Mesothelial cell of epicardium (in vitro differentiated cells): ENCODE measurements around the gene PLEKHA7. TPM values are rescaled to one million over a fixed set of nuclear protein-coding genes. Genes with fewer than 3 reads are reported as not detected.
"Not testable (repeated sequence)": the region's sequence is repeated elsewhere in the genome, so short reads cannot be mapped to it uniquely, and the experiment has no call there.

Source experiments
- DNase-seq, 2 experiments: peaks; one replicate each; pipeline ENCODE4 v3.0.0; 2021; ENCODE audit warnings: low spot score in 2 of 2; ENCODE audit not compliant: unreplicated experiment in 2 of 2
- H3K27ac Mint-ChIP-seq: 2 replicates; pipeline ENCODE4 v1.8.0; 2021; ENCODE audit warnings: mixed read lengths
- H3K27me3 Mint-ChIP-seq: 2 replicates; pipeline ENCODE4 v1.8.0; 2021; ENCODE audit warnings: low read depth, mixed read lengths
- H3K36me3 Mint-ChIP-seq: 2 replicates; pipeline ENCODE4 v1.8.0; 2021; ENCODE audit warnings: mixed read lengths
- H3K4me1 Mint-ChIP-seq: 2 replicates; pipeline ENCODE4 v1.8.0; 2021; ENCODE audit warnings: mixed read lengths
- H3K4me3 Mint-ChIP-seq: 2 replicates; pipeline ENCODE4 v1.8.0; 2021; ENCODE audit warnings: mild to moderate bottlenecking, moderate library complexity, mixed read lengths
- H3K9me3 Mint-ChIP-seq: 2 replicates; pipeline ENCODE4 v1.8.0; 2021; ENCODE audit warnings: mixed read lengths
- CTCF ChIP-seq: fragments of 200-600 bp; sonication (generic); IDR thresholded peaks from one replicate; pipeline ENCODE4 v1.5.0; 2021; ENCODE audit warnings: antibody characterized with exemption; ENCODE audit not compliant: unreplicated experiment
- total RNA-seq: library from RNA; stranded (reverse); gene quantifications from 3 replicates; pipeline ENCODE4 v1.2.1, GENCODE V29; 2021

PLEKHA7 gene
- total RNA-seq, 1 donor from 2014 or later: 30.5 TPM

DNA sequence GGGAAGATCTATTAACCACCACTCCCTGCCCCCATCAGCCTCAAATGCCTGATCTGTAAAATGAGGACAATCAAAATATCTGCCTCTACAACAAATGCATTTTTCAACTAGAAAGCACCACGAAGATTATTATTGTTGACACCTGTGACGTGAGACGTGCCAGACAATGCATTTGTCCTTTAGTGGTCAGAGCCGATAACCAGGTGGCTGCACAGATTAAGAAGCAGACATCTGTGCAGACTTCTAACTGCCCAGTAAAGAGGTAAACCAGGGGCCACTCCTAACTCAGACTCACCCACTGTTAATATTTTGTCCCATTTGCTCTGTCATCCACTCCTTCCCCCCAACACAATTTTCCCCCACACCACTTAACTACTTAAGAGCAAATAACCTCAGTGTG is 11.7 kb downstream of the PLEKHA7 start:
- no peak for DNase-seq
- Mint-ChIP-seq H3K4me1 (peaks cover 1% of the 10 kb centered on the region), H3K4me3 (no peak overlapping the region), H3K36me3 (peaks cover 2% of the 10 kb centered on the region), H3K9me3 (no peaks in the 10 kb centered on the region), H3K27ac (no peak overlapping the region), H3K27me3 (no peaks in the 10 kb centered on the region)
- no peak for TF ChIP-seq CTCF

GRCh38 chr11:17001806-17002205 is 12.4 kb downstream of the PLEKHA7 start:
- H3K36me3 Mint-ChIP-seq: peaks cover 2% of the 10 kb centered on the region
- no peaks in the 10 kb centered on the region for H3K27me3 Mint-ChIP-seq
- peaks cover 1% of the 10 kb centered on the region for H3K4me1 Mint-ChIP-seq

GRCh38 chr11:17000987-17001386 is 13.2 kb downstream of the PLEKHA7 start:
- Mint-ChIP-seq H3K4me3 (no peak overlapping the region), H3K4me1 (peaks cover 1% of the 10 kb centered on the region), H3K27ac (no peak overlapping the region), H3K9me3 (no peaks in the 10 kb centered on the region), H3K27me3 (no peaks in the 10 kb centered on the region), H3K36me3 (peaks cover 2% of the 10 kb centered on the region)
- no peak for DNase-seq
- TF ChIP-seq CTCF: no peak

More at GRCh38 chr11:17001806-17002205, 12.4 kb downstream of the PLEKHA7 start:
- H3K4me3 Mint-ChIP-seq: no peak overlapping the region
- H3K27ac Mint-ChIP-seq: no peak overlapping the region
- H3K9me3 Mint-ChIP-seq: no peaks in the 10 kb centered on the region
- TF ChIP-seq CTCF: no peak
- DNase-seq: no peak

DNA sequence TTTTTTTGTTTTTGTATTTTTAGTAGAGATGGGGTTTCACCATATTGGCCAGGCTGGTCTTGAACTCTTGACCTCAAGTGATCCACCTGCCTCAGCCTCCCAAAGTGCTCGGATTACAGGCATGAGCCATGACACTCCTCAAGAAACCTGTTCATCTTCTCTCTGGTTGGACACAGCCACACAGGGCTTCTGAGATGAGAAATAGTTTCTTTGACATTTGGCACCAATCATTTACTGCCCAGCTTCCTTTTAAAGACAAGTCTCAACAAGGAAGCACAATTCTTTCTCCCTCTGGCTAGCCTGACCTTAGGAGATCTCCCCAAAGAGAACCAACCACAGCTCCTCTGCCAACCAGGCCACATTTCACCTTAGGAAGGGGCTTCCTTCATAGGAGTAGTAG is 14.0 kb downstream of the PLEKHA7 start:
- H3K4me1 Mint-ChIP-seq, H3K27me3 Mint-ChIP-seq, H3K27ac Mint-ChIP-seq, DNase-seq, H3K9me3 Mint-ChIP-seq, H3K4me3 Mint-ChIP-seq, H3K36me3 Mint-ChIP-seq: not testable (repeated sequence)

DNA sequence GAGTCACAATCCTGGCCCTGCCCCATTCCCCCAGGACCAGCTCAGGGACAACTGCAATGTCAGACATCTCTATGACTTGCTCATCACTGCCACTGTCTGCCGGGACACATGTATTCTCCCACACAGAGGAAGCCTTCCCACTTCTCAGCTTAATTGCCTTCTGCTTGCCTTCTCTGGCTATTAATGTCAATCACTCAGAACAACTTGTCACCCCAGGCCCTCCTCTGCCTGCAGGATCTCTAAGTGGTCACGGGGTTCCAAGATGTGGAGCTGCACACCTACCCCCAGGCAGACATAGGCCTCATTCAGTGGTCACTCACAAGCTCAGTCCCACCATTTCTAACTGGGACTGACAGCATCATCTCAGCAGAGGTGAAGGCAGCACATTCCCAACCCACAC is 15.1 kb downstream of the PLEKHA7 start:
- H3K4me1 Mint-ChIP-seq: peaks cover 1% of the 10 kb centered on the region
- TF ChIP-seq CTCF: no peak
- no peak overlapping the region for H3K27ac Mint-ChIP-seq
- no peak for DNase-seq
- no peak overlapping the region for H3K4me3 Mint-ChIP-seq
- no peaks in the 10 kb centered on the region for H3K36me3 Mint-ChIP-seq
- no peaks in the 10 kb centered on the region for H3K9me3 Mint-ChIP-seq
- no peaks in the 10 kb centered on the region for H3K27me3 Mint-ChIP-seq

GRCh38 chr11:16997624-16998023 is 16.6 kb downstream of the PLEKHA7 start:
- H3K36me3 Mint-ChIP-seq: no peaks in the 10 kb centered on the region
- TF ChIP-seq CTCF: no peak
- H3K4me3 Mint-ChIP-seq: no peak overlapping the region
- H3K27me3 Mint-ChIP-seq: no peaks in the 10 kb centered on the region
- no peak for DNase-seq
- no peaks in the 10 kb centered on the region for H3K9me3 Mint-ChIP-seq
- H3K4me1 Mint-ChIP-seq: peaks cover 1% of the 10 kb centered on the region
- H3K27ac Mint-ChIP-seq: no peak overlapping the region
